HL-60 (cell line): ENCODE results near the gene PRKAR2B.

Experiments
- POLR2AphosphoS5 ChIP-seq: IDR thresholded peaks from 2 replicates; pipeline ENCODE4 v1.6.1; 2012; ENCODE audit warnings: low read depth
- TF ChIP-seq, protein P1 (sequence below): IDR thresholded peaks from one replicate; pipeline ENCODE4 v1.5.1; 2011; ENCODE audit warnings: low read length, control low read depth, inconsistent platforms; ENCODE audit not compliant: insufficient read depth
- TF ChIP-seq, protein P2 (sequence below): IDR thresholded peaks from 2 replicates; pipeline ENCODE4 v1.6.1; 2012; ENCODE audit warnings: low read depth; ENCODE audit not compliant: insufficient replicate concordance

DNA sequence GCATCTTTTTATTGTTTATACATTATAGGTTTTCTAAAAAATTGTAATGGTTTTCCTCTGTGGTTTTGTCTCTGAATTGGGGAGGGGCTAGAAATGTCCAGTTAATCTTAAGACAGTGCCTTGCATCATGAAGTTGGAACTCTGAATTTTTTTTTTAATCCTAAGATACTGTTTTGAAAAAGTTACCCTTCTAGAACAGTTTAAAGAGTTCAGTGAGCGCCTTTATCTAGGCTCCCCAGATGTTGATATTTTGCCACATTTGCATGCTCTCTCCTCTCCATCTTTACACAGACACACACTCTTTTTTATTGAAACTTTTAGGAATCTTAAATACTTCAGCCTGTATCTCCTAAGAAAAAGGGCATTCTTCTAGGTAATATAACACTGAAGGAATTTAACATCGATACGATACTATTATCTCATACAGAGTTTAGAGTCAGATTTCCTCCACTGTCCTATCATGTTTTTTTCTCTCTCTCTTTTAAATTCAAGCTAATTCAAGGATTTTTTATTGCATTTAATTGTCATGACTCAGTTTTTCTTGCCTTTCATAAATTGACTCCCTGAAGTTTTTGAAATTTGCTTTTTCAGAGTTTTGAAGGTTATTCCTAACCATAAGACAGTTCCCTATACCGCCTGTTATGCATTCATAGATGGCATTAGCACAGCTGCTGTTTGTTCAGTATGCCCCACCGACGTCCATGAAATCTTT, 31.5 kb downstream of the PRKAR2B start:
- TF ChIP-seq, protein P1, sequence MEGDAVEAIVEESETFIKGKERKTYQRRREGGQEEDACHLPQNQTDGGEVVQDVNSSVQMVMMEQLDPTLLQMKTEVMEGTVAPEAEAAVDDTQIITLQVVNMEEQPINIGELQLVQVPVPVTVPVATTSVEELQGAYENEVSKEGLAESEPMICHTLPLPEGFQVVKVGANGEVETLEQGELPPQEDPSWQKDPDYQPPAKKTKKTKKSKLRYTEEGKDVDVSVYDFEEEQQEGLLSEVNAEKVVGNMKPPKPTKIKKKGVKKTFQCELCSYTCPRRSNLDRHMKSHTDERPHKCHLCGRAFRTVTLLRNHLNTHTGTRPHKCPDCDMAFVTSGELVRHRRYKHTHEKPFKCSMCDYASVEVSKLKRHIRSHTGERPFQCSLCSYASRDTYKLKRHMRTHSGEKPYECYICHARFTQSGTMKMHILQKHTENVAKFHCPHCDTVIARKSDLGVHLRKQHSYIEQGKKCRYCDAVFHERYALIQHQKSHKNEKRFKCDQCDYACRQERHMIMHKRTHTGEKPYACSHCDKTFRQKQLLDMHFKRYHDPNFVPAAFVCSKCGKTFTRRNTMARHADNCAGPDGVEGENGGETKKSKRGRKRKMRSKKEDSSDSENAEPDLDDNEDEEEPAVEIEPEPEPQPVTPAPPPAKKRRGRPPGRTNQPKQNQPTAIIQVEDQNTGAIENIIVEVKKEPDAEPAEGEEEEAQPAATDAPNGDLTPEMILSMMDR, result no peak
- TF ChIP-seq POLR2AphosphoS5, result no peak
- TF ChIP-seq, protein P2, sequence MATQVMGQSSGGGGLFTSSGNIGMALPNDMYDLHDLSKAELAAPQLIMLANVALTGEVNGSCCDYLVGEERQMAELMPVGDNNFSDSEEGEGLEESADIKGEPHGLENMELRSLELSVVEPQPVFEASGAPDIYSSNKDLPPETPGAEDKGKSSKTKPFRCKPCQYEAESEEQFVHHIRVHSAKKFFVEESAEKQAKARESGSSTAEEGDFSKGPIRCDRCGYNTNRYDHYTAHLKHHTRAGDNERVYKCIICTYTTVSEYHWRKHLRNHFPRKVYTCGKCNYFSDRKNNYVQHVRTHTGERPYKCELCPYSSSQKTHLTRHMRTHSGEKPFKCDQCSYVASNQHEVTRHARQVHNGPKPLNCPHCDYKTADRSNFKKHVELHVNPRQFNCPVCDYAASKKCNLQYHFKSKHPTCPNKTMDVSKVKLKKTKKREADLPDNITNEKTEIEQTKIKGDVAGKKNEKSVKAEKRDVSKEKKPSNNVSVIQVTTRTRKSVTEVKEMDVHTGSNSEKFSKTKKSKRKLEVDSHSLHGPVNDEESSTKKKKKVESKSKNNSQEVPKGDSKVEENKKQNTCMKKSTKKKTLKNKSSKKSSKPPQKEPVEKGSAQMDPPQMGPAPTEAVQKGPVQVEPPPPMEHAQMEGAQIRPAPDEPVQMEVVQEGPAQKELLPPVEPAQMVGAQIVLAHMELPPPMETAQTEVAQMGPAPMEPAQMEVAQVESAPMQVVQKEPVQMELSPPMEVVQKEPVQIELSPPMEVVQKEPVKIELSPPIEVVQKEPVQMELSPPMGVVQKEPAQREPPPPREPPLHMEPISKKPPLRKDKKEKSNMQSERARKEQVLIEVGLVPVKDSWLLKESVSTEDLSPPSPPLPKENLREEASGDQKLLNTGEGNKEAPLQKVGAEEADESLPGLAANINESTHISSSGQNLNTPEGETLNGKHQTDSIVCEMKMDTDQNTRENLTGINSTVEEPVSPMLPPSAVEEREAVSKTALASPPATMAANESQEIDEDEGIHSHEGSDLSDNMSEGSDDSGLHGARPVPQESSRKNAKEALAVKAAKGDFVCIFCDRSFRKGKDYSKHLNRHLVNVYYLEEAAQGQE, result no peak
